ENCODE measurements around the gene SEH1L. TPM values are rescaled to one million over a fixed set of nuclear protein-coding genes. Genes with fewer than 3 reads are reported as not detected.
"Not testable (repeated sequence)": the region's sequence is repeated elsewhere in the genome, so short reads cannot be mapped to it uniquely, and the experiment has no call there.

Gene SEH1L, protein sequence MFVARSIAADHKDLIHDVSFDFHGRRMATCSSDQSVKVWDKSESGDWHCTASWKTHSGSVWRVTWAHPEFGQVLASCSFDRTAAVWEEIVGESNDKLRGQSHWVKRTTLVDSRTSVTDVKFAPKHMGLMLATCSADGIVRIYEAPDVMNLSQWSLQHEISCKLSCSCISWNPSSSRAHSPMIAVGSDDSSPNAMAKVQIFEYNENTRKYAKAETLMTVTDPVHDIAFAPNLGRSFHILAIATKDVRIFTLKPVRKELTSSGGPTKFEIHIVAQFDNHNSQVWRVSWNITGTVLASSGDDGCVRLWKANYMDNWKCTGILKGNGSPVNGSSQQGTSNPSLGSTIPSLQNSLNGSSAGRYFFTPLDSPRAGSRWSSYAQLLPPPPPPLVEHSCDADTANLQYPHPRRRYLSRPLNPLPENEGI
- 56.6 and 59.6 TPM in 2 replicates for total RNA-seq

DNA sequence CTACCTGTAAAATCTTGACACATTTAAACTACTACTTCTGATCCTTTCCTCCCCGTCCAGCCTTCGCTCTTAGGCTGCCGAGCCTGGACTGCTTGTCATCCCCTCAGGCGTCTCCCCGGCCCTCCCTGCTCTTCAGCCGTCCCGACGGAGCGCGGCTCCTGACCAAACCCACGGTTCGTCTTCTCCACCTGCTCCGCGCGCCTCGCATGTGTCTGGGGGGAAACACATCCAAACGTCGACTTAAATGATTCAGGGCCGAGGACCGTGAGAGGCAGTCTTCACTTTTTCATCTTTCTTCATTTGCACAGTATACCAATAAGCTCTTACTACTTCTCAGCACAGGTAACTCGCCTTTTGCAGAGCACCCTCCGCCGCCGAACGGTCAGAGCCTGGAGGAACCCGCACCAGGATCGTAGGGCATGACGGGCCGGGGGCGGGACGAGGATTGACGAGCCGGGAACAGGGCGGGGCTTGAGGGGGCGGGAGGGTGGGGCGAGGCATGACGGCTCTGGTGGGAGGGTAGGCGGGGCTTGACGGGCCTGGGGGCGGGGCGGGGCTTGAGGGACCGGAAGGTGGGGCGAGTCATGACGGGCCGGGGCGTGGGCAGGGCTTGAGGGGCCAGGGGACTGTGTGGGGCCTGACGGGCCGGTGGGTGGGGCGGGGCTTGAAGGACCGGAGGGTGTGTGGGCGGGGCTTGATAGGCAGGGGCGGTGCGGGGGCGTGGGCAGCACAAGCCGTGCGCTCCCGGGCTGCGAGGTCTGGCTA is at the start of gene SEH1L:
TSS of gene SEH1L (plus strand) at position 727 of the 765 bp plus-strand sequence. CDS start 111 bp downstream, outside the sequence.
- intact Hi-C loops (cut with micrococcal nuclease): loop anchor here (1.0 to 5.0 kb wide), 18 partner anchors 13 to 1097 kb away; partner anchors contain the start of genes AFG3L2, CEP192, CEP76 and CHMP1B

DNA sequence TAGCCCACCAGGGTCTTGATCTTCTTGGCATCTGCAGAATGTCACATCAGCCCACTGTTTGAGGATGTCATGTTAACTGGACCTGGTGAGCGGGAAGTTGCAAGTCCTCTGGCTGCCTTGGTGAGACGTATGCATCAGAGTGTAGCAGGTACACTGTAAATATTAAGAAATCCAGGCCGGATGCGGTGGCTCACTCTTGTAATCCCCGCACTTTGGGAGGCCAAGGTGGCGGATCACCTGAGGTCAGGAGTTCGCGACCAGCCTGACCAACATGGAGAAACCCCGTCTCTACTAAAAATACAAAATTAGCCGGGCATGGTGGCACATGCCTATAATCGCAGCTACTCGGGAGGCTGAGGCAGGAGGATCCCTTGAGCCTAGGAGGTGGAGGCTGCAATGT is 46.6 kb upstream of the SEH1L start:
- intact Hi-C loops (cut with micrococcal nuclease): not testable (repeated sequence)

DNA sequence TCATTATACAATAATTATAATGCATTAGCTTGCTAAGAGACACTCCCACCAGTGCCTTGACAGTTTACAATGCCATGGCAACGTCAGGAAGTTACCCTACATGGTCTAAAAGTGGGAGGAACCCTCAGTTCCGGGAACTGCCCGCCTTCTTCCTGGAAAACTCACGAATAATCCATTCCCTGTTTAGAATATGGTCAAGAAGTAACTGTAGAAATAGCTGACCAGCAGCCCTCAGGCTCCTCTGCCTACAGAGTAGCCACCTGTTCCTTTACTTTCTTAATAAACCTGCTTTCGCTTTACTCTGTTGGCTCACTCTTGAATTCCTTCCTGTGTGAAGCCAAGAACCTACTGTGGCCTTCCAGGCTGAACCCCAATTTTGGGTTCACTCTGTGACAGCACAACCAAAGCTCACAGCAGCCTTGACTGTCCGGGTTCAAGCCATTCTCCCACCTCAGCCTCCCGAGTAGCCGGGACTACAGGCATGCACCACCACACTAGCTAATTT is 43.7 kb upstream of the SEH1L start:
- intact Hi-C loops (cut with micrococcal nuclease): loop anchor here (1.0 kb wide), 1 partner anchor 44 kb away; the partner anchor contains the start of gene SEH1L

DNA sequence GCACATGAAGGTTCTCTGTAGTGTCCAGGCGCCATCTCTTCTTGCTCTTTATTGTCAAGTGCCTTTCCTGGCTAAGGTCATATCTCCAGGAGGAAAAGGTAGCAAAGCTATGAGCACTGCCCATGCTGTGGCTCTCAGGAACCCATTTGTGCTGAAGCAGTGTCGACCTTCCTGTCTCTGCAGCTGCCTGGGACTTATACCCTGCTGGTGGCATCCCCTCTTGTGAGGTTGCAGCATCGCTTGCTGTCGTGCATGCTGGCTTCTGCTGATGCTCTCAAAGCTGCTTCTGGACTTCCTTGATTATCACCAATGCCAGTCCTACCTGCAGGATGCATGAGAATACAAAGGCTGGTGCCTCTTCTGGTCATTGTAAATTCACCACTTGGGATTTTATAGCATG is 41.7 kb upstream of the SEH1L start:
- intact Hi-C loops (cut with micrococcal nuclease): no loop called here

DNA sequence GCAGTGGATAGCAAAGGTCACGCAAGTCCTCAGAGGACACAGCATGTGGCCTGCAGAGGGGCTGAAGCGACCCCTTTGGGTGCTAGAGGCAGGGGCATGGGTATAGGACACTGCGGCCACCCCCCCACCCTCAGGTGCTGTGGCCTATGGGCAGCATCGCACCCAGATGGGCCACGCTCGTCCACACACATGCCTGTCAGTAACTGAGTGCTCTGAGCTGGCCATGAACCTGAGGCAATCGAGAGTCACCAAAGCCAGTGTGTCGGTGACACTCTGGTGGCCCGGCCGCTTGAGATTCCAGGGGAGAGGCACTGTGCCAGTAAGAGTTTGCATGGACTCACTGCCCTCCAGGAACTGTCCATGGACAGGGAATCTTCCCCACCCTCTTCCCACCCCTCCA is 41.0 kb upstream of the SEH1L start:
- intact Hi-C loops (cut with micrococcal nuclease): no loop called here

DNA sequence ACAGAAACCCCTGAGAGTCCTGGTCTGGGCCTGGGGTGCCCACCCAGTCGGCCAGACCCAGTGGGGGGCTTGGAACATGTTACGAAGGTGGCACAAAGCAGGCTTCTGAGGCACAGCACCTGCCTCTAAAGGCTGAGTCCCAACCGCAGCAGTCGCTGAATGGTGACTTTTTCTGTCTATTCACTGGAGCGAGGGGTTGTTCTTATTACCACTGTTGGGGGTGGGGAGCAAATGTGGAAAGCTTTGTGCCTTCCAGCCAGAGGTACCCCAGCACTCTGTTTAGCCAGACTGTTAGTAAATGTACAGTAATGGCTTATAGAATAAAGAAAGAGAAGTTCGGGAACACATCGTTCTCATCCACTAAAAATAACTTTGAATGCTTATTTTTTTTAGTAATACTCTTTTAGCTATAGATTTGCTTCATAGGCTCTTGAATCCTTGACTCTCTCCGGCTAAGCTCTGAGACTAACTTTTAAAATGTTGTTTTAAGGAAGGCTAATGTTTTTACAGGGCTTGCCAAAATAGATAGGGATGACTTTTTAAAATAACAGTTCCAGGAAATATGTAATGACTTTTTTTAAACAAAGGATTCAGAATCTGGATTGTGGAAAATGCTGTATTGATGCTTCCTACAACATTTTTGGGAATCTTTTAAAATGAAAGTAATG is 40.4 kb upstream of the SEH1L start:
- intact Hi-C loops (cut with micrococcal nuclease): no loop called here

DNA sequence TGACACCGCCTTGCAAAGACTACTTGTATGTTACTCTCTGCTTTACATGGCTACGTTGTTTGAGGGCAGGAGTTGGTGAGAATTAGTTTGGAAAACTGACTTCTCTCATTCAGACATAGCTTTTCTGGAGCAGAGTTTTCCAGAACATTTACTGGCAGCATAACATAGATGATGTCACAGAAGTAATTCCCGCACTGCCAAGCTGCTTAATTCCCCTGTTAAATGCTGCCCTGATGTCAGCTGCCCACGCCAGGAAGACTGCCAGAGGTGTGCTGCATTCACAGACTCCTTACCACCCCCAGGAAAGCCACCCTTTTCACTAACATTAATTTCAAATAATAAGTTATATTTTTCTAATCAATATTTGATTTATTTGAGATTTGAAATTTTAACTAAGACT is 39.1 kb upstream of the SEH1L start:
- intact Hi-C loops (cut with micrococcal nuclease): no loop called here

DNA sequence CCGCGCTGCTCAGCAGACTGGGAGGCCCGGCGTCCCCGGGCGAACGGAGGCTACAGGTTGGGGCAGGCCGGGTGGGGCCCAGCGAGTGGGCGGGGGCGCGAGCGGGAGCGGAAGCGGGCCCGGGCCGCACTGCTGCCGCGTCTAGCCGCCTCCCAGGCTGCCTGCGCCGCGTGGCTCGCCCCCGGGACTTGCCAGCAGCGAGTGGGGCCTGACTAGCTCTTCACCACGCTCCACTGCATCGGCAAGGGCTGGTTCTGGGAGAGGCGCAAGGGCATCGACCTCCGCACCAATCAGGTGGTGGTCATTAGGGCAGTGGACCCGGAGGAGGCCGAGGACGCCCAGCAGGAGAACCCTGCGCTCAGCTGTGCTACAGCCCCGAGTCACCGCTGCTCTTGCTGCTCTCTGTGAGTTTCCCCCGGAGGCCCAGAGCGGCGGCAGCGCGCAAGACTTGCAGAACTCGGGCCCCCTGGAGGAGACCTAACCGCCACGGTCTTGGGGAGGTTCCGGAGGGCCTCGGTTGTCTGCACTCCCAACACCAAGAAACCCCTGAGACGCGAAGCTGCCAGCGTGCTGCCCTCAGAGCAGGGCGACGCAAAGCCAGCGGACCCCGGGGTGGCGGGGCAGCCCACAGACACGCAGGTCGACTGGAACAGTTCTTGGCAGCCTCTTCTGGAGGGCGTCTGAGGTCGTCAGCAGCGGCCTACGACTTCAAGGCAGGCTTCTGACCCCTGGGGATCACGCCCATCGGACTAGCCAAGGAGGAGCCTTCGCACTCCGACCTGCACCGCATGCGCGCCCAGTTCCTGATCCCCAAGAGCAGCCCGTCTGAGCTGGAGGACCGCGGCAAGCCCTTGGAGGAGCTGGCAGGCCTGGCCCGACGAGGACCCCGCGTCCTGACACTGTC is 36.5 kb upstream of the SEH1L start:
- intact Hi-C loops (cut with micrococcal nuclease): no loop called here

DNA sequence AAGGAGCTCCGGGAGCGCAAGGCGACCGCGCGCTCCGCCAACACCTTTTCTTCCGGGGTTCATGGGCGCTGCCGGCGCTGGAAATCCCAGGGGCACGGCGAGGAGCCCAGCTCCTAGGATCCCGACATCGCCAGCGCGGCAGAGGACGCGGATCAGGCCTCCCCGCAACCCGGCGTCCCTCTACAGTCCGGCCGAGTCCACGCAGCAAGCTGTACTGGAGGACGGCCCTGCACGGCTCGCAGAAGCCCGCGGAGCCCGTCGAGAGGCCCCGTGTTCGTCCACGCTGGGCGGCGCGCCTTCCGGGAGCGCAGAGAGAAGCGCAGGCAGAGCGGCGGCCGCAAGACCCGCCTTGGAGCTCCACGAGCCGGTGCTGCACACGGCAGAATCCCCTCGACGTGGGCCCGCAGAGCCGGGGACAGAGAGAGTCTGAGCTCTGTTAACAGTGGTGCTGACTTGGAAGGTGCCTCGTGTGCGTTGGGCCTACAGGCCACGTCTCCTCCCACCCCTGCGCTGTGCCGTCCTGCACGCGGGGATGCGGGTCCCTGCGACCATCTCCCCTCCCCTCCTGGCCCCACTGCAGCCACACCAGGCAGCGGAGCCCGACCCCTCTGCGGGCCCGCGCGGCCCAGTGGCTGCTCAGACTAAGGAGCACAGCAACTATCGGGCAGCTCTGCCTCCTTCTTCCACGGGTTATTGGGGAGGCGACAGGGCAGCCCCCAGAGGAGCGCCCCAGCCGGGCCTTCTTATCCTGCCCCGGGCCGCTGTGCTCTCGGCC is 35.7 kb upstream of the SEH1L start:
- intact Hi-C loops (cut with micrococcal nuclease): no loop called here

DNA sequence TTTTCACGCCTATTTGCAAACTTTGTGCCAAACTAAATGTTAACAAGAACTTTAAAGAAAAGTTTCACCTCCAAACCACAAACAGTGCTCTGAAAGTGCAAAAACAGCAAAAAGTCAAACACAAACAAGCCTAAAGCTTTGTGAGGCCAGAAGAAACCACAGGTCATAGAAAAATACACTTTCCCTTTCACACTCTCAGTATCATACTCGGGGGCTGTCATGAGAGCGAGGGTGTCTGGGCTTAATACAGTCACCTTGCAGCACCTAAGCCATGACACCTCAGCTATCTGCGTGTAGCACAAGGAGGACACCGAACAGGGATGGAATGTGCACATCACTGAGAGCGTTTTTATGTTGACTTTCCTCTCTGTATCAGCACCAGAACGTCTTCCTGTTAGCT is 26.6 kb upstream of the SEH1L start:
- intact Hi-C loops (cut with micrococcal nuclease): no loop called here

DNA sequence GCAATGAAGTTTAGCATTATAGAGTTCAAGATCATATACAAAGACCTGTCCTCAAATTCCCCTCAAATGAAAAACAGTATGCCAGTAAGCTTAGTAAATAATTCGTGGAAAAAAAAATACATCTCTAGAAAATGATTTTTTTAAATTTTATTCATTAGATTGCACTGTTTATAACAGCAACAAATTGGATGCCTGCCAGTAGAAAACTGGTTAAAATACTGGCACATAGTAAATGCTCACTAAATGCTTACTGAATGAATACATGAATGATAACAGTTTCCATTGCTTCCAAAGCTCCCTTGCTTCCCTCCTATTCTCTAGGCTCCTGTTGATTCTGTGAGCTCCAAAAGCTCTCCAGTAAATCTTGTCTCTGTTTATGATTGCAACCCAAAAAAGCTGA is 25.5 kb upstream of the SEH1L start:
- intact Hi-C loops (cut with micrococcal nuclease): no loop called here

DNA sequence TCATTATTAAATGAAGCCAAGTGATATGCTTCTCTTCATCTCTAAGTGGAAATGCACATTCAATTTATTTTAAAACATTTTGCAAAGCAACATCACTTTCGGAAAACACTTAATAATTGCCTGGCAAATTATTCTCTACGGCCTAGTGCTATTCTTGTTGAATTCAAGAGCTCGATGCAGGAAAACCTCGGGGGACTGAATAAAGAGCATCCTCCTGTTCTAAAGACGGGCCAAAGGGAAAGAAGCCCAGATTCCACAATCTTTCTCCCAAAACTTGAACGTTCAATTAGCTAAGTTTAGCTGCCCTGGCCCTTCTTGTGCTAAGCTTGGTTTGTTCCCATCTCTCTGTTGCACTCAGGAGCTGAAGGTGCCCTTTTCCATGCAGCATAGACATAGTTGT is 23.2 kb upstream of the SEH1L start:
- intact Hi-C loops (cut with micrococcal nuclease): no loop called here

DNA sequence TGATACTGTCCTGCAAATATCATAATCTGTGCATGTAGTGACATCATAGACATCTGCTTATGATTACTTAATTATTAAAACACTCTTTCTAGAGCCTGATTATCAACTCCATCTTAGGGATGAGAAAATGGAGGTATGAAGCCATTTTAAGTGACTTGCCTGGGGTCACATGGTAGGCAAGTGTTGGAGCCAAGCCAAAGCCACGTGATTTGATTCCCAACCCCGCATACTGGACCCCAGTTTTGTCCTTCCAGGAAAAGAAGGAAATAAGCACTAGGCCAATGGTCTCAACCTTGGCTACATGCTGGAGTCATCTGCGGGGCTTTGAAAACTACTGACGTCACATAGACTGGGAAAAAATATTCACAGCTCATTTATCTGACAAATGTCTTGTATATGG is 19.6 kb upstream of the SEH1L start:
- intact Hi-C loops (cut with micrococcal nuclease): no loop called here

DNA sequence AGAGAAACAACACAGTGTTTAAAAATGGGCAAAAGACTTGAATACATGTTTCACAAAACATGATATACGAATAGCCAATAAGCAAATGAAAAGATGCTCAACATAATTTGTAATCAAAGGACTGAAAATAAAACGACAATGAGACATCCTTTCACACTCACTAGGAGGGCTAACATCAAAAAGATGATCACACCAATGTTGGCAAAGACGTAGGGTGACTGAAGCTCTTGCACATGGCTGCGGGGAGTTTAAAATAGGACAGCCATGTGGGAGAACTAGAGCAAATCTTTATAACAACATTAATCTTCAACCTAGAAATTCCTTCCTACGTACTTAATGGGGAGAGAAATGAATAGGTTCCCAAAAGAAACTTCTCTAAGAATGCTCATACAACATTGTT is 19.2 kb upstream of the SEH1L start:
- intact Hi-C loops (cut with micrococcal nuclease): no loop called here

DNA sequence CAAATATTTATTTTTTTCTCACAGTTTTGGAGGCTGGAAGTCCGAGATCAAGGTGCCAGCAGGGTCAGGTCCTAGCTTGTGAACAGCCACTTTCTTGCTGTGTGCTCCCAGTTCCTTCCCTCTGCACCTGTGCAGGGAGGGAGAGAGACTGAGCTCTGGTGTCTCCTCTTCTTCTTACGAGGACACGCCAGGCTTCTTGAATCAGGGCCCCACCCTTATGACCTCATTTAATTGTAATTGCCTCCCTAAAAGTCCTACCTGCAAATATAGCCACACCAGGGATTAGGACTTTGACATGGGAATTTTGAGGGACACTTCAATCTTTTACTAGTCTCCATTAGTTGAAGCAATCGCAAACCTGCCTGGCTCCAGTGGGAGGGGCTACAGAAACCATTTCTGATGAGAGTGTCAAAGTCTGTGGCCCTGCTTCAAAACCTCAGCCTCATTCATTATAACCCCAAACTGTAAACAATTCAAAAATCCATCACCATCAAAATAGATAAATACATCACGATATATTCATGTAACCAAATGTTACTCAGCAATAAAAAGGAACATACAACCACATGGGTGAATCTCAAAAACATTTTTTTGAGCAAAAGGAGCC is 18.2 kb upstream of the SEH1L start:
- intact Hi-C loops (cut with micrococcal nuclease): no loop called here

DNA sequence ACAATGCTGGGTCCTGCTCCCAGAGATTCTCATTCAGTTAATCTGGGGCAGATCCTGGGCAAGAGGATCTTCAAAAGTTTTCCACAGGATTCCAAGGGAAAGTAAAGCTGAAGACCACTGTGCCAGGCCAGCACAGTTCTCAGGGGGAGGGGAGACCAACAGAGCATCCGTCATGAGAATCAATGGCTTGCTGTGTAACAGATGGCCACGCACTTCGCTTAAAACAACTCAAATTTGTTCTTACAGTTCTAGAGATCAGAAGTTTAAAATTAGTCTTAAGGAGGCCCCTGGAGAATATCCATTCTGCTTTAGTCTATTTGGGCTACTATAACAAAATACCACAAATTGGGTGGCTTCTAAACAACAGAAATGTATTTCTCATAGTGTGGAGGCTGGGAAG is 17.4 kb upstream of the SEH1L start:
- intact Hi-C loops (cut with micrococcal nuclease): no loop called here

DNA sequence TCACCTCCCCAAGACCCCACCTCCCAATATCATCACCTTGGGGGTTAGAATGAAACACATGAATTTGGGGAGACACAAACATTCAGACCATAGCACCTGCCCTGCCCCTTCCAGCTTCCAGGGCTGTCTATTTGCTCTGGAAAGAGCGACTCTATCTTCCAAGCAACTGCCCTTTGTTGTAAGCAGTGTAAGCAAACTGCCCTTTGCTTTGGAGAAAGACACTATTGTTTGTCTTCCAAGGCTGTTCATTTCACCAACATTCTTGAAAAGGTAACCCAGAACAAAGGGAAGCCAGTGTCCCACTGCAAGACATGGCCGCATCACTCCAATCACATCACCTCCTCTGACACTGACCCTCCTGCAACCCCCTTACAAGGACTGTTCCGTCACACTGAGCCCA is 16.9 kb upstream of the SEH1L start:
- intact Hi-C loops (cut with micrococcal nuclease): no loop called here

DNA sequence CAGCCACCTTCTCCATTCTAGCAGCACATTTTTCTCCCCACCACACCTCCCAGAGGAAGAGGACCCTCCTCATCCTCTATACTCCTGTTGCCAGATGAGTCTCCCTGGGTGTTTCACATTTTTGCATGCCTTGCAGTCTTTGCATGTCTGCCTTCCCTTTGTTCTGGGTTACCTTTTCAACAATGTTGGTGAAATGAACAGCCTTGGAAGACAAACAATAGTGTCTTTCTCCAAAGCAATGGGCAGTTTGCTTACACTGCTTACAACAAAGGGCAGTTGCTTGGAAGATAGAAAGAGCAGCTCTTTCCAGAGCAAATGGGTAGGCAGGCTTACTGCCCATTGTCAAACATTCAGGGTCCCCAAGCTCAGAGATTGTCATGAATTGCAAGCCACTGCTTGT is 14.5 kb upstream of the SEH1L start:
- intact Hi-C loops (cut with micrococcal nuclease): no loop called here

DNA sequence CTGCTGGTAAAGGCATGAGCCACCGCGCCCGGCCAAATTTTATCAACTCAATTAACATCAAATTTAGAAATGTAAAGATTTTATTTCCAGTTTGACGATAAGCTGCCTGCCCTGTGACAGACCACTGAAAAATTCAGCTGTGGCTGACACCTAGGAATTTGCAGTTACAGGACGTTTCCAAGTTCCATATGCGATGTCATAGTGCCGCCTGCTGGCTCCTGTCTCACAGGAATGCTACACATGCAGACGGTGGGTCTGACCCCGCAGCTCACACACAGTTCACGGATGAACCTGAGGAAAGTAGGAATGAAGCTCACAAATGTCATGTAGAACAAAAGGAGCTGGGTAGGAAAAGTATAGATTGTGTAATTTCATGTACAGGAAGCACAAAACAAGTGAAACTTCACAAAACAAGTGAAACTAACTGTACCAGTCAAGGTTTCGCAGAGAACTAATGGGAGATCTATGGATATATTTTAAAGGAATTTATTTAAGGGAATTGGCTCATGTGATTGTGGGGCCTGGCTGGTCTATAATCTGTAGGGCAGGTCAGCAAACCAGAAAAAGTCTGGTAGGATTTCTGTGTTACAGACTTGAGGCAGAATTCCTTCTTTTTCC is 13.2 kb upstream of the SEH1L start:
- intact Hi-C loops (cut with micrococcal nuclease): loop anchor here (1.0 kb wide), 6 partner anchors 13 to 543 kb away; no protein-coding TSS in a partner anchor
